ENCODE data around the gene DPP9. TPM values are rescaled to one million over a fixed set of nuclear protein-coding genes. Genes with fewer than 3 reads are reported as not detected.
"Not testable (repeated sequence)": the region's sequence is repeated elsewhere in the genome, so short reads cannot be mapped to it uniquely, and the experiment has no call there.

The DPP9 gene
- total RNA-seq, 1 donor, result 42.0 TPM

DNA sequence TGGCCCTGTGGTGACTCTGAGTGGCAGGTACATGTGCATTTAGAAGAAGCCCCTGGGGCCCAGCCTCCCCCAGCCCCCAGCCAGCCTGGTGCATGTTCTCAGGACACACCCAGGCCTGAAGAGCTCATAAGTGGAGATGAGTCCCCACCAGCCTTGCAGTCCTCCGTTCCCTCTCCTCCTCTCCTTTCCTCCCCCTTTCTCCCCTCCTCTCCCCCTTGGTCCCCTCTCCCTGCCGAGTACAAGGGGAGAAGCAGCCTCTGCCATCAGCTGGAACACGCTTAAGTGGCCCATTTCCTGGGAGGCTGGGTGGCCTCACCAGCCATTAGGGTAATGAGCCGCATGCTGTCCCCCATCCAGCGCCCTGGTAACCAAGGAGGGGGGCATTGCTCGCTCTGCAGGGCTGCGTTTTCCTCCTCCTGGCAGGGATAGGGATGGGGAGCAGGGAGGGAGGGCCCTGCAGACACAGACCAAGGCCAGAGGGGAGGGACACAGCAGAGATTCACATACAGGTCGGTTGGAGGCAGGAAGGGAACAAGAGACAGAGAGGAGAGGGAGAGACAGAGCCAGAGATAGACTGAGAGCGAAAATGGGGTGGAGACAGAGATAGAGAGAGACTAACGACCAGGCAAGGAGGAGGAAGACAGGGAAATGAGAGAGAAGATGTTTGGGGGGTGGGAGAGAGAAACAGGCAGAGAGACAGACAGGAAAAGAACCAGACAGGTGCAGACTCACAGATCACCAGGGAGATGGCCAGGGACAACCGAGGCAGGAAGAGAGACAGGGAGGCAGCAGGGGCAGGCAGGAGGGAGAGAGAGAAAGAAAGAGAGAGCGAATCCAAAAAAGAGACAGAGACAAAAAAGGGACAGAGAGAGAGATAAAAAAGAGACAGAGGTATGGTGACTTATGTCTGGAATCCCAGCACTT is 19.3 kb upstream of the DPP9 start:
- DNase-seq (ENCODE audit: low read depth in 2 of 3, low spot score in 2 of 3), result no peak

- DNase-seq (ENCODE audit: low read depth in 2 of 3, low spot score in 2 of 3), result no peak
Observed at GRCh38 chr19:4740092-4740491, 16.4 kb upstream of the DPP9 start.

DNA sequence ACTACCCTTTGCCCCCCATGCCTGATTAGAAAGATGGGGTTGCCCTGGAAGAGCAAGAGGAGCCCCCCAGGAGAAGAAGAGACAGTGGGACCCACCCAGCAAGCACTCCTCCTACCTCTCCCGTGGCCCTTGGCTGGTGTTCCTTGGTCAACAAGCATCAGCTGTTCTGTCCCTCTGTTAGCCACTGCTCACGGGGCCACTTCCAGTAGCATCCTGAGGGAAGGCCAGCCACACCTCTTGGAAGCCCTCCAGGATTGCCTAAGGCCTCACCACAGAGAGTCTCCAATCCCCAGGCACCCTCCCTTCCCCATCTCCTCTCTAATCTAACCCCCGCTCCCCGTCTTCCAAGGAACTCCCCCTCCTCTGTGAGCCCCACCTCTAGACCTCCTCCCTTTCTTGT is 15.1 kb upstream of the DPP9 start:
- DNase-seq (ENCODE audit: low read depth in 2 of 3, low spot score in 2 of 3), result no peak

- no peak for DNase-seq (ENCODE audit: low read depth in 2 of 3, low spot score in 2 of 3)
Observed at GRCh38 chr19:4737955-4738600, 14.4 kb upstream of the DPP9 start.

DNA sequence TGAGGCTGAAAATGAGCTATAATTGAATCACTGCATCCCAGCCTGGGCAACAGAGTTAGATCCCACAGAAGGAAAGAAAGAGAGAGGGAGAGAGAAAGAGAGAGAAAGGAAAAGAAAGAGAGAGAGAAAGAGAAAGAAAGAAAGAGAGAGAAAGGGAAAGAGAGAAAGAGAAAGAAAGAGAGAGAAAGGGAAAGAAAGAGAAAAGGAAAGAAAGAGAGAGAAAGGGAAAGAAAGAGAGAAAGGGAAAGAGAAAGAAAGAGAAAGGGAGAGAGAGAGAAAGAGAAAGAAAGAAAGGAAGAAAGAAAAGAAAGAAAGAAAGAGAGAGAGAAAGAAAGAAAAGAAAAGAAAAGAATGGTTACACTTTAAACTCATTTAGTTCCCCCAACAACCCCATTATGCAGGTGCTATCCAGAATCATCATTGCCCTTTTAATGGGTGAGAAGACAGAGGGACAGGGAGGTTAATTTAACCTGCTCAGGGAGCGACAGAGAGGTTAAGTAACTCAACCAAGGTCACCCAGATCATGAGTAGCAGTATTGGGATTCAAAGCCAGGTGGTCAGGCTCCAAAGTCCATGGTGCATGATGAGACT is 10.2 kb upstream of the DPP9 start:
- DNase-seq (ENCODE audit: low read depth in 2 of 3, low spot score in 2 of 3), result no peak

DNA sequence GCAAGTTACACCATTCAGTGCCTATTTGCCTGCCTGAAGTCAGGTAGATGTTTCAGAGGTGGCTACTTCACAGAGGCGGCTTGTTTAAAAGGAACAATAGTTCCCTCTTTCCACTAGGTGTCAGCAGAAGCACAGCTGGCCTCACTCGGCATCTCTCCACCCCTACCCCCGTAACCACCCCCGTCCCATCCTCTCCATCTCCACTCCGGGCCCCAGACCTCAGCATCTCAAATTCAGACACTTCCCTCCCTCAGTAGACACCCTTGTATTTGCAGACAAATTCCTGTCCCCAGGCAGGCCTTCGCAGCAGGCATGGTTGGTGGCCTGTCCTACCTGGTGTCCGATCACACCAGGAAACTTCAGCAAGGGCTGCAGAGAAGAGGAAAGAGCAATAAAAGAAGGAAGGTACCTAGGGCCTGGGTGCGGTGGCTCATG is 9.1 kb upstream of the DPP9 start:
- DNase-seq (ENCODE audit: low read depth in 2 of 3, low spot score in 2 of 3), result peak; percentile 31 to 84 (median 72)

GRCh38 chr19:4730740-4731171 is 7.1 kb upstream of the DPP9 start:
- peak in 2 of 3 donors; percentile 36 to 44 for DNase-seq (ENCODE audit: low read depth in 2 of 3, low spot score in 2 of 3)

- DNase-seq (ENCODE audit: low read depth in 2 of 3, low spot score in 2 of 3), result no peak
Observed at GRCh38 chr19:4728871-4729270, 5.2 kb upstream of the DPP9 start.

- DNase-seq (ENCODE audit: low read depth in 2 of 3, low spot score in 2 of 3), result no peak
Observed at GRCh38 chr19:4722671-4723594, 709 bp downstream of the DPP9 start.

DNA sequence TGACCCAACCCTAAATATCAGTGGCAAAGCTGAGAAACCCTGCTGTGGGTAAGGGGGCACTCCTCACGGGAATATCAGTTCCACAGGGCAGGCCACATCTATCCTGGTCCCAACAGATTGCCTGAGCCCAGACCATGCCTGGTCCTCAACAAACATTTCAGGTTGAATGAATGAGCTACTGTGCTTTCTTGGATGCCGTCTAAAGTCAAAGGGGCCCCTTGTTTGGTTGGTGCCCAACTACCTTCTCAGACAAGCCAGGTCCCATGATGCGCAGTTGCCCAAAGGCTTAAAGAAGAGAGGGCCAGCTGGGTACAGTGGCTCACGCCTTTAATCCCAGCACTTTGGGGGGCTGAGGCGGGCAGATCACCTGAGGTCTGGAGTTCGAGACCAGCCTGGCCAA is 2.4 kb downstream of the DPP9 start:
- no peak for DNase-seq (ENCODE audit: low read depth in 2 of 3, low spot score in 2 of 3)

DNA sequence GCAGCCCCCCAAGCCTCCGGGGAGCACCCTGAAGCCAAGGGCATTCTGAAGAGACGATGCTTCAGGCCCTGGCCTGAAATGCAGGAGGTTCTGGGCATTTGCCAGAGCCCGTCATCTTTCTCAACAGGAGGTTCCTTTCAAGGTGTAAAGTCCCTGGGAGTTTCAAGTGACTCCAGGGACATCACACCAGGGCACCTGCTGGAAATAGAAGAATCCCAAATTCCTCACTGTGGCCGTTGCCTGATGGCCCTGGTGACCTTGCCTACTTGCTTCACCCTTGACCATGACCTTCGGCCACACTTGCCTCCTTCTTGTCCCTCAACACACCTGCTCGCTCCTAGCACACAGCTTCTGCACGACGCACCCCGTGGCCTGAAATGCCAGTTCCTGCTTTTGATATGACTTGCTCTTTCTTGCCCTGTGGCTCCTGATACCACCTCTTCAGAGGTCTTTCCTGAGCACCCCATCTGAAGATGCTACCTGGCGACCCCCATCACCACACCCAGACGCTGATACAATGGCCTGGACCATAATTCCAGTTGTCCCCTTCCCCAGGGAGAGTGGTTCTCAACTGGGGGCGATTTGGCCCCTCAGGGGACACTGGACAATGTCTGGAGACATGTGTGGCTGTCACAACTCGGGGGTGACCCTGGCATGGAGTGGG is 3.5 kb downstream of the DPP9 start:
- no peak for DNase-seq (ENCODE audit: low read depth in 2 of 3, low spot score in 2 of 3)

DNA sequence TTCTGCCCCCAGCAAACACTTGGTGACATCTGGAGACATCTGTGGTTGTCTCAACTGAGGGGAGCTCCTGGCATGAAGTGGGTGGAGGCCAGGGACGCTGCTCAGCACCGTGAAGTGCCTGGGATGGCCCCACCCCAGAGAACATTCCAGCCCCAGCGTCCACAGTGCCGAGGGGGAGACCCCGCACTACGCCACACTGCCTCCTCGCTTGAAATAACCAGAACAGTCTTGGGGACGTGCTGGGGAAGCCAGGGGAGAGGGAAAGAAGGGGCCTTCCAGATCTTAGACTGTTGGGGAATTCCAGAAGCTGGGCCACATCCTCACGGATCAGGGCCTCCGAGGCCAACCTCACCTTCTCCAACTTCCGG is 4.2 kb downstream of the DPP9 start:
- DNase-seq (ENCODE audit: low read depth in 2 of 3, low spot score in 2 of 3), result no peak

DNA sequence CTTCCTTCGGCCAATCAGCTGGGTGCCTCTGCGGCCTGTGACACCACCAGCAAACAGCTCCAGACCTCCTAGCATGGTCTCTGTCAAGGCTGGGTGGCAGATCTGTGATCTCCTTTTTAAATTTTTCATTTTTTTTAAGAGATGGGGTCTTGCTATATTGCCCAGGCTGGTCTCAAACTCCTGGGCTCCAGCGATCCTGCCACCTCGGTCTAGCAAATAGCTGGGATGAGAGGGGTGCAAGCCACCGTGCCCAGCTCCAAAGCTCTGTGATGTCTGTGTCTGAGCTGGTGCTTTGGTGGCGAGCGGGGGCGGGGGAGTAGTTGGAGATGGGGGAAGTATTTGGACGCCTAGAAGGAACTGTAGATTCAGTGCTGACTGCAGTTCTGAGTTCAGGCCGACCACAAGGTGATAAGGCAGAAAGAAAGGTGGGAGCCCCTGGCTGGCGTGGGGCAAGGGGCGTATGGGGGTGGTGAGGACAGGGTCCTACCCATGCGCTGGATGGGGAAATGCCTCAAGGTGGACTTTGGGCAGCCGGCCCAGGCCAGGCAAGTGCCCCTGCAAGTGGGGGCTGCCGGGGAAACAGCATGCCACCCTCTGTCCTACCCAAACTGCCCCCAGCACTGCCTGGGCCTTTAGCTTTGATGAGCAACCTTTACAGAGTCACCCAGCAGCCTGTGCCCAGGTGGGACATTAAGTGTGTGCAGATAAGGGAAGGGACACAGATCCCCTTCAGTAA is 5.5 kb downstream of the DPP9 start:
- no peak for DNase-seq (ENCODE audit: low read depth in 2 of 3, low spot score in 2 of 3)

DNA sequence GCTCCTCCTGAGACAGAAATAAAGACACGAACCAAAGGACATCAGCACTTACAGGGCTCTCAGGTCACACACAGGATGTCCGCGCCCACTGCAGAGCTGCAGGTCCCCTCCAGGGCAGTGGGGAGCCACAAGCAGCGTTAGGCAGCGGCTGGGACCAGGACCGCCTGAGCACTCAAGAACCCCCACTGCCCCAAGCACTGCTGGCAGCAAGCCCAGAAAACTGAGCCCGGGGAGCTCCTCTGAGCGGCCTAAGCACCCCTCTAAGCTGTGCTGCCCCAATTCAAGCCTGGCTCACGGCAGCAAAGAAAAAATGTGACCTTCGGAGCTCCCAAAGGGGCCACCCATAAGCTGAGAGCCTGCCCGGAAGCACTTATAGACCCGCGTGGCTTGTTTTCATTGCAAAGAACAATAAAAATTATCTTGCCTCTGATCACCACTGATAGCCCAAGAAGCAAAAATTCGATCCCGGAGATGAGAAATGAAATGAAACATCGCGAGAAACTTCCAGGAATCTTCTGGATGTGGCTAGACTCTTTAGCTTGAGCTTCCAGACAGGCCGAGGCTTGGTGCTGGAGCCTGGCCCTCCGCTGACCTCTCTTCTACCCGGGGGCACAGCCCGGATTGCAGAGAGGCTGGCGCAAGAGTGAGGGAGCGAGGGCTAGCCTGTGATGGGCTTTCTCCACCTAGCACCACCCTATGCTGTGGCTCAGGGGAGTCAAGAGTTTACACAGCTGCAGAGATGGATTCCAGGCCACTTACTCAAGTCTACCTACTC is 6.3 kb downstream of the DPP9 start:
- no peak for DNase-seq (ENCODE audit: low read depth in 2 of 3, low spot score in 2 of 3)

- DNase-seq (ENCODE audit: low read depth in 2 of 3, low spot score in 2 of 3), result no peak
Observed at GRCh38 chr19:4715529-4716221, 8.0 kb downstream of the DPP9 start.

- DNase-seq (ENCODE audit: low read depth in 2 of 3, low spot score in 2 of 3), result not testable (repeated sequence)
Observed at GRCh38 chr19:4715178-4715528, 8.5 kb downstream of the DPP9 start.

DNA sequence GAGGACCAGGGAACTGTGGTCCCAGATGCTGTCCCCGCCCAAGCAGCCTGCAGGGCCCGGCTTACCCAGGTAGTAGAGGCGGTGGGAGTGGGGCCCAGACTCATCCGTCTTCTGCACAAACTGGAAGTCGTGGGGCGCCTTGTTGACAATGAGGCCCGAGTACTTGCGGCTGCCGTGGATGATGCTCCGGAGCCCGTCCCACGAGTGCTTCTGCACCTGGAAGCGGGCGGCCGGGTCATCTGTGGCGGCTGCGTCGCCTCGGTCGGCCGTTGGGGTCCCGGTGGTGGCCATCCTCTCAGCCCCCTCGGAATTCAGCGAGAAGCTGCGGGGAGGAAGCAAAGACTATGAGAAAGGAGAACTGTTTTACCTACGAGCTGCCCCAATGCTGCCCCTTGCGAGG is 9.6 kb downstream of the DPP9 start:
- no peak for DNase-seq (ENCODE audit: low read depth in 2 of 3, low spot score in 2 of 3)

DNA sequence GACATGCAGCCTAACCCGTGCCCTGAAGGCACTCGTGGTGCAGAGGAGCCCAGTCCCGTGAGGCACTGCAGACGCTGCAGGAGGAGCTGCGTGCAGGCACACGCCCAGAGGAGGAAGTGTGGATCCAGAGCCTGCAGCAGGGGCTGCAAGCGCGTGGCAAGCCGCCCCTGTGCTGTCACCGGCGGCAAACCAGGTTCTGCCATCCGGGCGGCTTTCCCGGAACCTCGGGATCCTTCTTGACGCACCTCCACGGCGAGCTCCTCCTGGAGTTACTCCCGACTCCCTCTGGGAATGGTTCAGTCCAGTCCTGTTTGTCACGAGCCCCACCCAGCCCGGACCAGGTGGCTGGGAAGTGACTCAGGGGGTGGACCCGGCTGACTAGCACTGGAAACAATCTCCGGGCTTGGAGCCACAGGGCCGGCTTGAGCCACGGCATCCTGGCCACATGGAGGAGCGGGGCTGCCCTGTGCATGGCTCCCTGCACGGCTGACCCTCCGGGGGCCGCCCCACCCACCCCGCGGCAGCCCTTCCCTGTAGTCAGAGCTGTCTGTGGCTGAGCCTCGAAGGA is 10.2 kb downstream of the DPP9 start:
- no peak for DNase-seq (ENCODE audit: low read depth in 2 of 3, low spot score in 2 of 3)
